GM13977 (cell line): ENCODE data around the gene IFI6.
"Not testable (repeated sequence)": the region's sequence is repeated elsewhere in the genome, so short reads cannot be mapped to it uniquely, and the experiment has no call there.

Source experiments
- DNase-seq: peaks from one replicate; pipeline ENCODE4 v3.0.0; 2012; ENCODE audit warnings: low spot score
- CTCF ChIP-seq: IDR thresholded peaks from 2 replicates; pipeline ENCODE4 v1.5.1; 2012; ENCODE audit warnings: mild to moderate bottlenecking, control low read depth; ENCODE audit not compliant: insufficient read depth; ENCODE audit errors: extremely low read depth, missing control alignments
- in situ Hi-C: fragments of 300-500 bp; cut with MboI; formaldehyde crosslinking; loops from one replicate; pipeline ENCODE4 v1.12.0; 2022; ENCODE audit warnings: low sequenced_read_pairs, low pct_unique_long_range_greater_than_20kb, mixed read lengths, inconsistent platforms; ENCODE audit not compliant: unreplicated experiment

IFI6 gene

DNA sequence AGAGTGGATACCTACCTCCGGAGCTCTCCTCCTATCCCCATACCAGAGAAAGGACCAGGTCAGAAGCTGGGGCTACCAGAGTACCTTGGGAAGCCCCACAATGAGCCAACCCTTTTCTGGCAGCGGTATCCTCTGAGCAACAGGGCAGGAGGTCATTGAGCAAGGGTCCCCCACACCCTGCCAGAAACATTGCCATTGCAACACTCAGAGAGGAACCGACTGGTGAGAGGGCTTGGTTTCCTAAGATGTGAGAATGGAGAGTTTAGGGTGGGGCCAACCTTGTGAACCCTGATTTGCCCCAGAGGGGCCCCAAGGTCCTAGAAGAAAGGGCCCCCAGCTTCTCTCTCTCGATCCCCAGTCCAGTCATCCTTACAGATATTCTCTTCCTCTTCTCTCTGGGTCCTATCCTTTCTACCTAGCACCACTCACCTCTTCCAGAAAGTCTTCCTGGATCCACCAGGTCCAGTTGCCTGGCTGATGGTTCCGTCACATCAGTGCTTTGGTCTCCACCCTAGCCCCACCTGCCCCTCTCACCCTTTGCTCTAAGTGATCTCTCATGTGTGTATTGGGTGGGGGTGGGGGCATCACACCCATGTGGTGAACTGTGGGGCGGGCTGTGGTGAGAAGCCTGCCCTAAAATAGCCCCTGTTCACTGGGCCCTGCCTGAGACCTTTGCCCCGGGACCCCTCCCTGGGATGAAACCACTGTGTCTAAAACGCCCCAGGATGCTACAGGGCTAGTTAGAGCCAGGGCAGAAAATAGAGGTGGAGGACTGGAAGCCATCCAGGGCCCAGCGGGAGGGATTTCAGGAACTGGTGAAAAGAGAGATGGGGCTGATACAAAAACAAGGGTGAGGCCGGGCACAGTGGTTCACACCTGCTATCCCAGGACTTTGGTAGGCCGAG is 45.7 kb downstream of the IFI6 start:
- no peak for DNase-seq
- TF ChIP-seq CTCF: no peak
- in situ Hi-C loops: no loop called here

DNA sequence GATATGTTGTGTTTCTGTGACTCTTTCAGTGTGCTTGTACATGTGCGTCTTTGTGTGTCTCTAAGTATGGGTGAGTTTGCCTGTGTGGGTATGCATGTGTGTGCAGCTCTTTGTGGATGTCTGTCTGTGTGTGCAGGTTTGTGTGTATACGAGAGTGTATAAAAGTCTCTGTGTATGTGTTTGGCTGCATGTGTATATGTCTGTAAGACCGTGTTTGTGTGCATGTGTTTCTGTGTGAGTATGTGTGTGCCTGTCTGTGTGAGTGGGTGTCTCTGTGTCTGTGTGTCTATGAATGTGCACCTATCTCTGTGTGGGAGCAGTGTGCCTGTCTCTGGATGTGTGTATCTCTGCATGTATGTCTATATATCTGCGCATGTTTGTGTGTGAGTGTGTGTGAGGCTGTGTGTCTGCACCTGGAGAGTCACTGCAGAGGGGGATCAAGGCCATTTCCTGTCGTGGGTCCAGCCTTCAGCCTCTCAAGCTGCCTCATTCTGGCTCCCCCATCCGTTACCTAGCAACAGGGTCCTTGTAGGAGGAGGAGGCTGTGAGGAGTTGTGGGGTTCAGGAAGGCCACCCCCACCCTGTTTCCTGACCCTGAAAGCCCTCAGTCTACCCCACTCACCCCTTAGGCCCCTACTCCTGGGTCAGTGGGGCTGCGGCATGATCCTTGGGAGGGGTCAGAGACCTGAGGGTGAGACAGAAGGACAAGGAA is 47.4 kb downstream of the IFI6 start:
- DNase-seq: no peak
- no peak for TF ChIP-seq CTCF
- in situ Hi-C loops: no loop called here

DNA sequence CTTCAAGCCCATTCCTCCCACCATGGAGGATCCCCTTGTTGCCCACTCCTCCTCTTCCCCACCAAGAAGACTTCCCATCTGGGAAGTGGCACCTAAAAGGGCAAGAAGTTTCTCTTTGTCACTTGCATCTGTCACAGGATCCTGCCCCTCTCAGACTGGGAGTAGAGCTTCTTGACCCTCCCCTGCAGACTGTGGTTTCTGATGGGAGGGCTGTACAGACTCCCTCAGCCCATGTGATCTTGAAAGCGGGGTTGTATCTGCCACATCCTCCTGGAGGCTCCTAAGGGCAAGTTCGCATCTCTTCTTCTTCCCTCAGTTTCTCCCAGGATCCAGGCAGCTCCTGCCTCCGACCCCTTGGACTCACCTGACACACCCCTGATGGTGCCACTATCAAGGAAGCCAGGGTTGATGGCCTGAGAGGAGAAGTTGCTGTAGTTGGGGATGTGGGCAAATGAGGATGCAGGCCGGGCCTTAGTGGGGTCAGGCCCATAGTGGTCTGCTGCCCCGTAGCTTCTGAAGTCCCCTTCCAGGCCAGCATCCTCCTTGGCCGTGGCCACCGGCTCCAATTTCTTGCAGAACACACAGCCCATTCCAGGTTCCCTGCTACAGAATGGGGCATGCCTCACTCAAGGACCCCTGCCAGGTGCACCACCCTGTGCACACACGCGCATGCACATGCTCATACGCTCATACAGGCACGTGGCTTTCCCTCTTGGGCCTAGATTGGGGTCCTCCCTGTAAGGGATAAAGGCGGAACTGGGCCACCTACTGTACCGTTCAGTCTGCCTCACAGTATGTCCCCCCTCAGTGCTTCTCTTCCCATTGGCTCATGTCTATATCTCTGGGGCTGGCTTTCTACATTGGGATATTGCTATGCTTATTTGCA is 48.4 kb downstream of the IFI6 start:
- no peak for DNase-seq
- TF ChIP-seq CTCF: no peak
- in situ Hi-C loops: no loop called here

DNA sequence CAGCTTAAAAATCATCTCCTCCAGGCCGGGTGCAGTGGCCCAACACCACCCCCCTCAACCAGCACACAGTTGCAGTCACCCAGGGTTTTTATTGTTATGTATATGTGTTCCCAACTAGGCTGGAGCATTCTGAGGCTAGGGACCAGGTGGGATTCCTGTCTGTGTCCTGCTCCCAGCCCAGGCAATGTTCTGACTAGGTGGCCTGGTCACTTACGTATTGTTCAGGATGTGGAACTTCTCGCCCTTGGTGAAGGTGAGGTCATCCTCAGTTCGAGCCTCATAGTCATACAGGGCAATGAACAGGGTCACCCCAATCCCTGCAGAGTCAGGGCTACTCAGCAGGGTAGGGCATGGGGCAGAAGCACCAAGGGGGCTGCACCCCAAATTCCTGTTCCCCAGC is 49.2 kb downstream of the IFI6 start:
- no peak for TF ChIP-seq CTCF
- no peak for DNase-seq
- in situ Hi-C loops: no loop called here

DNA sequence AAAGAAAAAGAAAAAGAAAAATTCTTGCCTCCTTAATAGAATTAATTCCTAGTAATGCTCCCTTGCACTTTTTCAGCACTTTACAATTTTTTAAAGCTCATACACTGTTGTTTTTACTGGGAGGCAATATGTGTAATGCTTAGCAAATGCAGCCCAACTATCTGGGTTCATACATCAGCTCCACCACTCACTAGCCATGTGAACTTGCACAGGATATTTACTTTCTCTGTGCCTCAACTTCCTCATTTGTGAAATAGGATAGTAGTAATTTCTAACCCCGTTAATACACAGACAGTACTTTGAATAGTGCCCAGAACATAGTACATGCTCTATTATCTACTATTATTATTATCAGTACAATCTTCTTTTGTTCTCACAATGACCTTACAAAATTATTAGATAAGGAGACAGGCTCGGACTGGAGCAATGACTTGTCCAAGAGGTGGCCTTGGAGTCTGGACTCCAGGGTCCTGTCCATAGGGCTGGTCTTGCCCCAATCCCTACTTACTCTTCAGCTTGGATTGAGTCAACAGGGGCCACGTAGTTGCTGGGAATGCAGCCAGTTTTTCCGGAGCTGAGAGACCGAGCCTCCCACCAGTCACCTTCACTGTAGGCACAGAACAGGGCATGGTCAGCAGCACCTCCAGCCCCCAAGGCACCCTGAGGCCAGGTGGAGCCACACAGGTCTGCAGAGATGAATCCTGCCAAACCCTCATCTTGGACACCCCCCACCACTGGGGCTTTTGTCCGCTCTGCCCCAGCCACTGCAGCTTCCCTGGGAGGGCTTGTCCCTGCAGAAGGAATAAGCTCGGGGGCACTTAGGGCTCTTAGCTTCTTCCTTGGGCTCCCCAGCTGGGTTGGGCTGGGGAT is 50.7 kb downstream of the IFI6 start:
- TF ChIP-seq CTCF: no peak
- no peak for DNase-seq
- in situ Hi-C loops: no loop called here

DNA sequence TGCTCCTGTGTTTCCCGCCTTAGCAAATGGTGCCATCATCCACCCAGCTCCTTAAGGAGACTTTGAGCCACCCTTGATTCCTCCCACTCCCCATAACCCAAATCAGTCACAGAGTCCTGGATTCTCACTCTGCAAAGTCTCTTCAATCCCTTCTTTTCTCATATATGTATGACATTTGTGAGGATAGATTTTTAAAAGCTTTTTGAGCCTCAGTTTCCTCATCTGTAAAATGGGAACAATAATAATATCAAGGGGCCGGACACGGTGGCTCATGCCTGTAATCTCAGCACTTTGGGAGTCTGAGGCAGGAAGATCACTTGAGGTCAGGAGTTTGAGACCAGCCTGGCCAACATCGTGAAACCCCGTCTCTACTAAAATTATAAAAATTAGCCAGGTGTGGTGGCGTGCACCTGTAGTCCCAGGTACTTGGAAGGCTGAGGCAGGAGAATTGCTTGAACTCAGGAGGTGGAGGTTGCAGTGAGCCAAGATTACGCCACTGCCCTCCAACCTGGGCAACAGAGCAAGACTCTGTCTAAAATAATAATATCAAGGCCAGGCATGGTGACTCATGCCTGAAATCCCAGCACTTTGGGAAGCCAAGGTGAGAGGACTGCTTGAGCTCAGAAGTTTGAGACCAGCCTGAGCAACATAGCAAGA is 52.1 kb downstream of the IFI6 start:
- DNase-seq, in situ Hi-C loops: not testable (repeated sequence)
